Activated naive CD8-positive, alpha-beta T cell treated with anti-CD3 and anti-CD28 coated beads, Interleukin-2, amount 10 ng/mL, durations not matched to agents 7 days and 5 days (primary cell): ENCODE data around the gene INPP5A. TPM values are rescaled to one million over a fixed set of nuclear protein-coding genes. Genes with fewer than 3 reads are reported as not detected.

Experiments used
- ATAC-seq: fragments of 150-1000 bp; cut with Tn5 transposase; one replicate; pipeline ENCODE4 v1.10.0; 2021; ENCODE audit warnings: low read depth, moderate library complexity
- POLR2A ChIA-PET: fragments of 350-600 bp; sonication (Branson Sonifier 250); formaldehyde crosslinking; loops from one replicate; lab custom pipeline; 2021; ENCODE audit warnings: antibody characterized with exemption; lab: Charles Lee
- DNase-seq: peaks from one replicate; pipeline ENCODE4 v3.0.0; 2021
- H3K27ac Mint-ChIP-seq: one replicate; pipeline ENCODE4 v1.8.0; 2022; ENCODE audit warnings: mild to moderate bottlenecking, mixed read lengths
- H3K27me3 Mint-ChIP-seq: one replicate; pipeline ENCODE4 v1.8.0; 2022; ENCODE audit warnings: mild to moderate bottlenecking, moderate library complexity, mixed read lengths
- H3K36me3 Mint-ChIP-seq: one replicate; pipeline ENCODE4 v1.8.0; 2021; ENCODE audit warnings: mild to moderate bottlenecking, mixed read lengths
- H3K4me1 Mint-ChIP-seq: one replicate; pipeline ENCODE4 v1.8.0; 2021; ENCODE audit warnings: mixed read lengths
- H3K4me3 Mint-ChIP-seq: one replicate; pipeline ENCODE4 v1.8.0; 2022; ENCODE audit warnings: mild to moderate bottlenecking, moderate library complexity, mixed read lengths
- H3K9me3 Mint-ChIP-seq: one replicate; pipeline ENCODE4 v1.8.0; 2021; ENCODE audit warnings: mixed read lengths
- total RNA-seq, 2 experiments: library from RNA; stranded (reverse); gene quantifications; one replicate each; pipeline ENCODE4 v1.2.3, GENCODE V29; 2021

The INPP5A gene
- total RNA-seq, 2 experiments from 2014 or later = 14.1 to 15.7 TPM

- no peak overlapping the region for H3K27ac Mint-ChIP-seq
- H3K9me3 Mint-ChIP-seq = no peaks in the 10 kb centered on the region
- ATAC-seq (no peak), DNase-seq (no peak)
- H3K4me3 Mint-ChIP-seq = no peak overlapping the region
- H3K27me3 Mint-ChIP-seq = peaks cover 13% of the 10 kb centered on the region
- no peaks in the 10 kb centered on the region for H3K4me1 Mint-ChIP-seq
- peaks cover 3% of the 10 kb centered on the region for H3K36me3 Mint-ChIP-seq
- POLR2A ChIA-PET = no interaction called here
These were observed 242.8 kb downstream of the INPP5A start for GRCh38 chr10:132780356-132780755.

DNA sequence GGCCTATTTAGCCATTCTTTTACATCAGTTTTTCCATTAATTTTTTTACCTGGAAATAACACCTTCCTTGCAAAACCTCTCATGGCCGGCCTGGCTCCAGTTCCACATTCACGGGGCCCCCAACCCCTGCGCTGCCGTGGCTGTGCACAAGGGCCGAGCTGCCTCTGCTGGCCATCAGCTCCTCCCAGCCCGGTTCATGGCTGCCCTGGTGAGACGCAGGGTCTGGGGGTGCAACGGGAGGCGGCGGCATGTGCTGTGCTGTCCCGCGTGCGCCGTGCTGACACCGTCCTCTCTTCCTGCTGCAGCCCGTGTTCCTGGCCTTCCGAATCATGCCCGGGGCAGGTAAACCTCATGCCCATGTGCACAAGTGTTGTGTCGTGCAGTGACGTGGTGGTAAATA is 244.0 kb downstream of the INPP5A start:
- DNase-seq = no peak
- peaks cover 13% of the 10 kb centered on the region for H3K27me3 Mint-ChIP-seq
- no peaks in the 10 kb centered on the region for H3K4me1 Mint-ChIP-seq
- H3K9me3 Mint-ChIP-seq = no peaks in the 10 kb centered on the region
- H3K27ac Mint-ChIP-seq = no peak overlapping the region
- no peak for ATAC-seq
- POLR2A ChIA-PET = no interaction called here
- peaks cover 3% of the 10 kb centered on the region for H3K36me3 Mint-ChIP-seq
- H3K4me3 Mint-ChIP-seq = no peak overlapping the region

DNA sequence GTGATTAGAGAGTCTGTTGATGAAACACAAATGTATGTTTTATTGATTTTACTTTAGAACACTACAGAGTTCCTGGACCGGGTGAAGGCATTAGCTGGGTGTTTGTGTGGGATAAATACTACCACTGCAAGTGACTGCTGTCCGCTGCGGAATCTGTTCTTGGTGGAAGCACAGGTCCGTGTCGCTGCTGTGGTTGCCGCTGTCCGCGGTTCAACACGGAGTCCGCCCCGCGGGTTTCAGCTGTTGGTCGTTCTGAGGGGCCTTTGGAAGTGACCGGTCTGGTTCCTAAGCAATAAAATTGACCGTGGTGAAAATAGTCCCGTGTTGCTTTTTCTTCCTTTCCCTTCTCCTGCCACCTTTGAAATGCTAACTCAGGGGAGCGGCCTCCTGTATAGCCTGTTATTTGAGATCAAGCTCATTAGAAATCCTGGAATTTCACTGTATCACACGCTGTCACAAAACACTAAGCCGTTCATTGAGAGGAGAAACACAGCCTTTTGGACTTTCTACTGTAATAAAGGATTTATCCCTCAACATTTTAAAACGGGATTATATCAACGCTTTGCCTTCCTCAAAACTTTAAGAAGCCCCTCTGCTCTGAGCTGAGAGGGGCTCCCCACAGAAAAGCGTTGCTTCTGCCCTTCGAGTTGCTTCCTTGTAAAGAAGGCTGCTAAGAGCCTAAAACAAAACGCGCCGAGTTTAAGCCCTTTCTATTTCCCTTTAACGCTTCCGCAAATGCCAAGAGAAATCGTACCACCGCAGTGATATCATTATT is 245.8 kb downstream of the INPP5A start:
- no peaks in the 10 kb centered on the region for H3K9me3 Mint-ChIP-seq
- ATAC-seq = no peak
- POLR2A ChIA-PET = no interaction called here
- peaks cover 3% of the 10 kb centered on the region for H3K36me3 Mint-ChIP-seq
- DNase-seq = no peak
- no peak overlapping the region for H3K4me3 Mint-ChIP-seq
- no peaks in the 10 kb centered on the region for H3K4me1 Mint-ChIP-seq
- peak overlapping the region; percentile 38 for H3K27ac Mint-ChIP-seq
- peaks cover 16% of the 10 kb centered on the region for H3K27me3 Mint-ChIP-seq

GRCh38 chr10:132783940-132784865 is 246.6 kb downstream of the INPP5A start:
- no peak overlapping the region for H3K27ac Mint-ChIP-seq
- H3K4me3 Mint-ChIP-seq = no peak overlapping the region
- peaks cover 3% of the 10 kb centered on the region for H3K36me3 Mint-ChIP-seq
- DNase-seq (no peak), ATAC-seq (no peak)
- no peaks in the 10 kb centered on the region for H3K4me1 Mint-ChIP-seq
- peaks cover 19% of the 10 kb centered on the region for H3K27me3 Mint-ChIP-seq
- H3K9me3 Mint-ChIP-seq = no peaks in the 10 kb centered on the region
- POLR2A ChIA-PET = no interaction called here

GRCh38 chr10:132784866-132785722 is 247.5 kb downstream of the INPP5A start:
- no peak overlapping the region for H3K27ac Mint-ChIP-seq
- H3K9me3 Mint-ChIP-seq = no peaks in the 10 kb centered on the region
- ATAC-seq = no peak
- no peak overlapping the region for H3K4me3 Mint-ChIP-seq
- POLR2A ChIA-PET = no interaction called here
- H3K4me1 Mint-ChIP-seq = no peaks in the 10 kb centered on the region
- peaks cover 23% of the 10 kb centered on the region for H3K27me3 Mint-ChIP-seq
- H3K36me3 Mint-ChIP-seq = peaks cover 3% of the 10 kb centered on the region
- no peak for DNase-seq

- POLR2A ChIA-PET = no interaction called here
- H3K4me1 Mint-ChIP-seq = no peaks in the 10 kb centered on the region
- ATAC-seq (no peak), DNase-seq (no peak)
- peaks cover 26% of the 10 kb centered on the region for H3K27me3 Mint-ChIP-seq
- H3K9me3 Mint-ChIP-seq = no peaks in the 10 kb centered on the region
- H3K4me3 Mint-ChIP-seq = no peak within 1 kb of the TSS
- H3K36me3 Mint-ChIP-seq = peaks cover 3% of the 10 kb centered on the region
- H3K27ac Mint-ChIP-seq = no peak within 1 kb of the TSS
These were observed 248.3 kb downstream of the INPP5A start, which contains the start of gene NKX6-2 for GRCh38 chr10:132785723-132786475. Gene NKX6-2 (minus strand): TSS chr10:132786147. CDS start chr10:132785948, 199 bp downstream.

- Mint-ChIP-seq H3K4me1 (no peaks in the 10 kb centered on the region), H3K27ac (no peak overlapping the region)
- no peak for ATAC-seq
These were observed 248.9 kb downstream of the INPP5A start for GRCh38 chr10:132786476-132786883.

GRCh38 chr10:132786884-132787494 is 249.4 kb downstream of the INPP5A start:
- Mint-ChIP-seq H3K4me1 (no peaks in the 10 kb centered on the region), H3K9me3 (no peaks in the 10 kb centered on the region), H3K27me3 (peaks cover 27% of the 10 kb centered on the region), H3K4me3 (no peak overlapping the region), H3K27ac (no peak overlapping the region), H3K36me3 (peaks cover under 1% of the 10 kb centered on the region)
- POLR2A ChIA-PET = no interaction called here
- ATAC-seq (no peak), DNase-seq (no peak)

More at GRCh38 chr10:132786476-132786883, 248.9 kb downstream of the INPP5A start:
- DNase-seq = no peak
- Mint-ChIP-seq H3K36me3 (peaks cover 3% of the 10 kb centered on the region), H3K9me3 (no peaks in the 10 kb centered on the region), H3K27me3 (peaks cover 27% of the 10 kb centered on the region), H3K4me3 (no peak overlapping the region)
- POLR2A ChIA-PET = no interaction called here

DNA sequence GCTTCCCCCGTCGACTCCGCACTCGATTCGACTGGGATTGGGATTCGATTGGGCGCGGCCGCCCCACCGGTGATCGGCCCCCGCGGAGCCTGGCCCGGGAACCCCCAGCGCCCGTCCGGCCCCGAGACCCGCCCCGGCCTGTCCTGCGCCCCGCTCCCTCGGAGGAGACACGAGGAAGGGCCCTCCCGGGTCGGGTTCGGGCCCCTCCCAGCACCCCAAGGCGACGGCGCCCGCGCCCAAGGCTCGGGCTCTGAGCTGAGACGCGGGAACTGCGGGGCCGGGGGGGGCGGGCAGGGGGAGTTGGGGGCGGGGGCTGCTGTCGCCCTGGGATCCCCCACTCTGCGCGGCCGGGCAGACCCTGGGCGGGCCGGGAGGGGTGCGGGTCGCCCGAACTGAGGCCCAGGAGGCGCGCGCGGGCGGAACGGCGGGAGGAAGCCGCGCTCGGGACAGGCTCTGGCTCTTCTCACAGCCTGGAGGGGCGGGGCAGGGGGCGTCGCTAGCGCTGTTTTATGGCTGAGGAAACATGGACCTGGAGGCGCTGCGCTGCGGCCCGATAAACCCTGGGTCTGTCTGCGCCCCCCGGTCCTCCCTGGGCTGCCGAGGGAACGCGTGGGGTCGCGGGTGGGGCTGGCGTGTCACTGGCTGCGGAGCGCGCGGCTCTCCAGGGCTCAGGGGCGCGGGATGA is 250.1 kb downstream of the INPP5A start:
- Mint-ChIP-seq H3K27ac (no peak overlapping the region), H3K4me3 (no peak overlapping the region), H3K36me3 (no peaks in the 10 kb centered on the region), H3K9me3 (no peaks in the 10 kb centered on the region), H3K27me3 (peaks cover 27% of the 10 kb centered on the region), H3K4me1 (no peaks in the 10 kb centered on the region)
- ATAC-seq (no peak), DNase-seq (no peak)
- POLR2A ChIA-PET = no interaction called here

DNA sequence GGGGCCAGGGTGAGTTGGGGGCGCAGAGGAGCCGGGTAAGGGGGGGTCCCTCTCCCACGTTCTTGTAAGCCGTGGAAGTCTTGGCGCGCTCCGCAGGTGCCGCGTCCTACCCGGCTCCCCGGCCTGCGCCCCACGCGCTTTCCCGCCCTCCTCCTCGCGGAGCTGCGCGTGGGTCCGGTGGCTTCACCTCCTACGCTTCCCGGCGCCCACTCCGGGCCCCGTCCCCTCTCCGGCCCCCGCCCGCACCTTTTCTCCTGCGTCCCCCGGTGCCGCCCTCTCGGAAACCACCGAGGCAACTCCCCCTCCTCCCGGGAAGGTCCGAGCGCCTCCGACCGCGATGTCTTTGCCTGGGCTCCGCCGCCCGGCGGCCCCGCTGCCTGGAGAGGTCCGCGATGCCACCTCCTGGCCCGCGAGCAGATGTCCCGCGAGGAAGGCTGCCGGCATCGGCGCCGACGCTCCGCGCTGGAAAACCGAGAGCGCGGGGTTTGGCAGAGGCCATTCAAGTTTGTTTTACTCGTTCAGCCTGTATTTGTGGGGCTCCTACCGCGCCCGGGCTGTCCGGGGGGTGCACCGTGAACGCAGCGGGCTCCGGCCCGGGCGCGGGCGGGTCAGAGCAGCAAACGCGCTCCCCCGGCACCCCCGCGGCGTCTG is 250.7 kb downstream of the INPP5A start:
- DNase-seq (no peak), ATAC-seq (no peak)
- POLR2A ChIA-PET = no interaction called here
- H3K27ac Mint-ChIP-seq = no peak overlapping the region
- no peaks in the 10 kb centered on the region for H3K9me3 Mint-ChIP-seq
- no peaks in the 10 kb centered on the region for H3K4me1 Mint-ChIP-seq
- H3K27me3 Mint-ChIP-seq = peaks cover 23% of the 10 kb centered on the region
- H3K36me3 Mint-ChIP-seq = no peaks in the 10 kb centered on the region
- no peak overlapping the region for H3K4me3 Mint-ChIP-seq

- H3K9me3 Mint-ChIP-seq = no peaks in the 10 kb centered on the region
- no peaks in the 10 kb centered on the region for H3K36me3 Mint-ChIP-seq
- H3K27me3 Mint-ChIP-seq = peaks cover 18% of the 10 kb centered on the region
- no peak overlapping the region for H3K27ac Mint-ChIP-seq
- POLR2A ChIA-PET = no interaction called here
- DNase-seq = no peak
- no peaks in the 10 kb centered on the region for H3K4me1 Mint-ChIP-seq
- no peak overlapping the region for H3K4me3 Mint-ChIP-seq
- ATAC-seq = no peak
These were observed 251.2 kb downstream of the INPP5A start for GRCh38 chr10:132788831-132789219.
